Gastroesophageal sphincter (tissue), 4 donors: ENCODE results near the gene OXNAD1. TPM values are rescaled to one million over a fixed set of nuclear protein-coding genes. Genes with fewer than 3 reads are reported as not detected.

Source experiments
- ATAC-seq: fragments of 150-250 bp; one replicate; pipeline ENCODE4 v1.9.1; 2016; ENCODE audit warnings: mild to moderate bottlenecking, moderate library complexity
- H3K27ac ChIP-seq, 4 donors: fragments of 200-600 bp; sonication (generic) in 3 of 4; 1 replicate in 3 of 4; 2 replicates in 1 of 4; pipeline ENCODE4 v1.5.1; 2016 to 2019
- H3K27me3 ChIP-seq: fragments of 200-600 bp; sonication (generic); one replicate; pipeline ENCODE4 v1.5.1; 2019
- H3K36me3 ChIP-seq, 2 donors: fragments of 200-600 bp; sonication (generic); one replicate each; pipeline ENCODE4 v1.5.1; 2019; ENCODE audit warnings: control low read depth in 1 of 2
- H3K4me1 ChIP-seq, 3 donors: fragments of 200-600 bp; sonication (generic); 1 replicate in 2 of 3; 2 replicates in 1 of 3; pipeline ENCODE4 v1.5.1; 2016 to 2019; ENCODE audit warnings: control low read depth in 2 of 3
- H3K4me3 ChIP-seq, 2 donors: fragments of 200-600 bp; sonication (generic); one replicate each; pipeline ENCODE4 v1.5.1; 2019; ENCODE audit warnings: mild to moderate bottlenecking in 1 of 2, moderate library complexity in 1 of 2
- H3K9me3 ChIP-seq, 3 donors: fragments of 200-600 bp; sonication (generic); one replicate each; pipeline ENCODE4 v1.5.1; 2017 to 2019; ENCODE audit warnings: control low read depth in 2 of 3
- CTCF ChIP-seq, 4 experiments: fragments of 200-600 bp in 2 of 4; fragments of 450-650 bp in 2 of 4; sonication (generic) in 1 of 4; IDR thresholded peaks; one replicate each; pipeline ENCODE4 v1.5.1; 2017 to 2019; ENCODE audit warnings: antibody characterized with exemption in 4 of 4, mild to moderate bottlenecking in 2 of 4, moderate library complexity in 2 of 4
- EP300 ChIP-seq: sonication (generic); formaldehyde crosslinking; IDR thresholded peaks from one replicate; pipeline ENCODE4 v1.6.1; 2017; ENCODE audit warnings: antibody characterized with exemption, mild to moderate bottlenecking
- POLR2A ChIP-seq, 2 donors: fragments of 450-650 bp; IDR thresholded peaks; one replicate each; pipeline ENCODE4 v1.6.1; 2017; ENCODE audit warnings: antibody characterized with exemption in 2 of 2, mild to moderate bottlenecking in 2 of 2, moderate library complexity in 1 of 2
- POLR2AphosphoS5 ChIP-seq: sonication (generic); formaldehyde crosslinking; IDR thresholded peaks from one replicate; pipeline ENCODE4 v1.6.1; 2017; ENCODE audit warnings: antibody characterized with exemption
- WGBS, 2 donors: methylation state at CpG; one replicate each; pipeline ENCODE4 v1.1.5; 2018; ENCODE audit warnings: low coverage in 1 of 2; 5-methylcytosine and 5-hydroxymethylcytosine counted together
- total RNA-seq, 4 donors: library from RNA; depleted of rRNA; stranded (reverse); fragments of >200 nt; gene quantifications; one replicate each; pipeline ENCODE4 v1.1.0, GENCODE V29; 2016

The OXNAD1 gene
- total RNA-seq, 4 donors from 2014 or later, result 10.2 to 13.2 (median 12.4) TPM

GRCh38 chr3:16330351-16330750 lies 65.3 kb downstream of the OXNAD1 start:
- 70 to 95% methylated on average over 4 of the region's 4 CpGs for WGBS, 2 donors
- Histone ChIP-seq H3K9me3 (peaks cover 0 to 18% (median 0%) of the 10 kb centered on the region in 3 donors), H3K4me3 (no peak overlapping the region), H3K27me3 (no peaks in the 10 kb centered on the region), H3K36me3 (peaks cover 0 to 27% of the 10 kb centered on the region in 2 donors), H3K27ac (peak overlapping the region in 1 of 4 donors; percentile 77), H3K4me1 (peaks cover 0 to 31% (median 4%) of the 10 kb centered on the region in 3 donors)
- TF ChIP-seq POLR2AphosphoS5 (no peak), EP300 (no peak), CTCF (IDR thresholded peaks at IDR 0.05) (no peak), POLR2A (IDR thresholded peaks at IDR 0.05) (no peak)
- ATAC-seq, result no peak

GRCh38 chr3:16331319-16331883 lies 66.4 kb downstream of the OXNAD1 start:
- Histone ChIP-seq H3K27ac (peak overlapping the region in 1 of 4 donors; percentile 86), H3K9me3 (peaks cover 0 to 18% (median 0%) of the 10 kb centered on the region in 3 donors), H3K4me3 (no peak overlapping the region), H3K36me3 (peaks cover 0 to 26% of the 10 kb centered on the region in 2 donors), H3K27me3 (no peaks in the 10 kb centered on the region), H3K4me1 (peaks cover 0 to 39% (median 9%) of the 10 kb centered on the region in 3 donors)
- 95 to 100% methylated on average over 3 of the region's 3 CpGs for WGBS, 2 donors
- TF ChIP-seq CTCF (IDR thresholded peaks at IDR 0.05), result no peak
- no peak for TF ChIP-seq EP300
- no peak for TF ChIP-seq POLR2AphosphoS5
- no peak for TF ChIP-seq POLR2A (IDR thresholded peaks at IDR 0.05)
- no peak for ATAC-seq

GRCh38 chr3:16332904-16333426 lies 68.0 kb downstream of the OXNAD1 start:
- no peak overlapping the region for H3K4me3 ChIP-seq
- H3K4me1 ChIP-seq, result peaks cover 0 to 38% (median 6%) of the 10 kb centered on the region in 3 donors
- peaks cover 0 to 36% of the 10 kb centered on the region in 2 donors for H3K36me3 ChIP-seq
- WGBS, 2 donors, result 67 to 80% methylated on average over 1 of the region's 1 CpG
- H3K9me3 ChIP-seq, result peaks cover 0 to 18% (median 0%) of the 10 kb centered on the region in 3 donors
- no peaks in the 10 kb centered on the region for H3K27me3 ChIP-seq
- peak; percentile 44 for ATAC-seq
- peak overlapping the region in 3 of 4 donors; percentile 52 to 86 (median 73) for H3K27ac ChIP-seq
- TF ChIP-seq EP300, result no peak
- no peak for TF ChIP-seq POLR2AphosphoS5
- no peak for TF ChIP-seq CTCF (IDR thresholded peaks at IDR 0.05)
- TF ChIP-seq POLR2A (IDR thresholded peaks at IDR 0.05), result no peak

- peaks cover 0 to 31% of the 10 kb centered on the region in 2 donors for H3K36me3 ChIP-seq
- ATAC-seq, result peak; percentile 50
- no peaks in the 10 kb centered on the region for H3K27me3 ChIP-seq
- no peak overlapping the region for H3K4me3 ChIP-seq
- peak overlapping the region; percentile 61 to 86 (median 78) for H3K27ac ChIP-seq
- TF ChIP-seq POLR2A (IDR thresholded peaks at IDR 0.05), result no peak
- no peak for TF ChIP-seq EP300
- no peak for TF ChIP-seq POLR2AphosphoS5
- no peak for TF ChIP-seq CTCF (IDR thresholded peaks at IDR 0.05)
- H3K9me3 ChIP-seq, result peaks cover 0 to 18% (median 0%) of the 10 kb centered on the region in 3 donors
- WGBS, 2 donors, result 21 to 52% methylated on average over 4 of the region's 4 CpGs
- peaks cover 0 to 57% (median 20%) of the 10 kb centered on the region in 3 donors for H3K4me1 ChIP-seq
These were observed 69.9 kb downstream of the OXNAD1 start for GRCh38 chr3:16334909-16335308.

GRCh38 chr3:16335333-16335732 lies 70.3 kb downstream of the OXNAD1 start:
- WGBS, 2 donors, result 45 to 72% methylated on average over 3 to 5 of the region's 5 CpGs
- ATAC-seq, result no peak
- H3K27ac ChIP-seq, result peak overlapping the region; percentile 61 to 86 (median 78)
- TF ChIP-seq EP300 (no peak), POLR2AphosphoS5 (no peak), CTCF (IDR thresholded peaks at IDR 0.05) (no peak), POLR2A (IDR thresholded peaks at IDR 0.05) (no peak)
- peaks cover 0 to 28% of the 10 kb centered on the region in 2 donors for H3K36me3 ChIP-seq
- H3K4me1 ChIP-seq, result peaks cover 0 to 57% (median 20%) of the 10 kb centered on the region in 3 donors
- H3K9me3 ChIP-seq, result peaks cover 0 to 18% (median 0%) of the 10 kb centered on the region in 3 donors
- no peaks in the 10 kb centered on the region for H3K27me3 ChIP-seq
- H3K4me3 ChIP-seq, result no peak overlapping the region
